Vagina (tissue), 2 donors: ENCODE data around the gene KCNIP4. TPM values are rescaled to one million over a fixed set of nuclear protein-coding genes. Genes with fewer than 3 reads are reported as not detected.

Experiments used
- DNase-seq, 2 donors: peaks; one replicate each; pipeline ENCODE4 v3.0.0-alpha.2; 2017; ENCODE audit errors: extremely low spot score in 2 of 2
- H3K27ac ChIP-seq: fragments of 200-600 bp; sonication (generic); one replicate; pipeline ENCODE4 v1.5.1; 2019
- H3K27me3 ChIP-seq: fragments of 200-600 bp; sonication (generic); one replicate; pipeline ENCODE4 v1.5.1; 2019
- H3K36me3 ChIP-seq, 2 donors: fragments of 200-600 bp; sonication (generic); one replicate each; pipeline ENCODE4 v1.5.1; 2017 to 2019
- H3K4me1 ChIP-seq: fragments of 200-600 bp; sonication (generic); one replicate; pipeline ENCODE4 v1.5.1; 2019
- H3K4me3 ChIP-seq, 2 donors: fragments of 200-600 bp; sonication (generic); 1 replicate in 1 of 2; 2 replicates in 1 of 2; pipeline ENCODE4 v1.5.1; 2016 to 2019
- H3K9me3 ChIP-seq: fragments of 200-600 bp; sonication (generic); one replicate; pipeline ENCODE4 v1.5.1; 2019
- CTCF ChIP-seq, 3 experiments: fragments of 450-650 bp in 2 of 3; fragments of 200-600 bp in 1 of 3; sonication (generic) in 1 of 3; IDR thresholded peaks; one replicate each; pipeline ENCODE4 v1.5.1; 2017 to 2019; ENCODE audit warnings: antibody characterized with exemption in 3 of 3, mild to moderate bottlenecking in 2 of 3, moderate library complexity in 2 of 3
- POLR2A ChIP-seq, 2 donors: fragments of 450-650 bp; IDR thresholded peaks; one replicate each; pipeline ENCODE4 v1.6.1; 2017; ENCODE audit warnings: antibody characterized with exemption in 2 of 2, mild to moderate bottlenecking in 2 of 2, moderate library complexity in 2 of 2
- POLR2AphosphoS5 ChIP-seq, 2 donors: sonication (generic); formaldehyde crosslinking; IDR thresholded peaks; one replicate each; pipeline ENCODE4 v1.9.0; 2017; ENCODE audit warnings: antibody characterized with exemption in 2 of 2, mild to moderate bottlenecking in 2 of 2, low read depth in 1 of 2; ENCODE audit not compliant: insufficient read depth in 1 of 2
- intact Hi-C: fragments of 100-400 bp; cut with DNase I; formaldehyde crosslinking; loops from one replicate; pipeline ENCODE4 v1.15.1; 2023
- total RNA-seq: library from RNA; depleted of rRNA; stranded (reverse); fragments of >200 nt; gene quantifications from one replicate; pipeline ENCODE4 v1.2.3, GENCODE V29; 2016

The KCNIP4 gene
- total RNA-seq, 1 donor from 2014 or later = not detected

GRCh38 chr4:21420166-21420565 lies 528.4 kb downstream of the KCNIP4 start:
- H3K9me3 ChIP-seq = no peaks in the 10 kb centered on the region
- DNase-seq = no peak
- H3K27me3 ChIP-seq = no peaks in the 10 kb centered on the region
- TF ChIP-seq CTCF (IDR thresholded peaks at IDR 0.05) (no peak), POLR2A (IDR thresholded peaks at IDR 0.05) (no peak), POLR2AphosphoS5 (IDR thresholded peaks at IDR 0.05; ENCODE audit: insufficient read depth in 1 of 2, low read depth in 1 of 2) (no peak)
- H3K4me1 ChIP-seq = no peaks in the 10 kb centered on the region
- intact Hi-C loops = no loop called here
- no peak overlapping the region for H3K27ac ChIP-seq
- no peak overlapping the region for H3K4me3 ChIP-seq
- no peaks in the 10 kb centered on the region for H3K36me3 ChIP-seq

GRCh38 chr4:21415728-21416127 lies 532.8 kb downstream of the KCNIP4 start:
- Histone ChIP-seq H3K27ac (no peak overlapping the region), H3K4me1 (no peaks in the 10 kb centered on the region), H3K36me3 (no peaks in the 10 kb centered on the region), H3K9me3 (no peaks in the 10 kb centered on the region), H3K27me3 (no peaks in the 10 kb centered on the region), H3K4me3 (no peak overlapping the region)
- intact Hi-C loops = no loop called here
- TF ChIP-seq POLR2AphosphoS5 (IDR thresholded peaks at IDR 0.05; ENCODE audit: insufficient read depth in 1 of 2, low read depth in 1 of 2) (no peak), POLR2A (IDR thresholded peaks at IDR 0.05) (no peak), CTCF (IDR thresholded peaks at IDR 0.05) (no peak)
- DNase-seq = no peak

- Histone ChIP-seq H3K4me1 (no peaks in the 10 kb centered on the region), H3K4me3 (no peak overlapping the region), H3K27ac (no peak overlapping the region), H3K36me3 (no peaks in the 10 kb centered on the region), H3K27me3 (no peaks in the 10 kb centered on the region), H3K9me3 (no peaks in the 10 kb centered on the region)
- no peak for TF ChIP-seq CTCF (IDR thresholded peaks at IDR 0.05)
- no peak for DNase-seq
- intact Hi-C loops = no loop called here
These were observed 534.7 kb downstream of the KCNIP4 start for GRCh38 chr4:21413807-21414370.

- Histone ChIP-seq H3K27me3 (no peaks in the 10 kb centered on the region), H3K9me3 (no peaks in the 10 kb centered on the region), H3K4me1 (no peaks in the 10 kb centered on the region), H3K4me3 (no peak overlapping the region), H3K36me3 (no peaks in the 10 kb centered on the region), H3K27ac (no peak overlapping the region)
- intact Hi-C loops = no loop called here
- no peak for TF ChIP-seq POLR2AphosphoS5 (IDR thresholded peaks at IDR 0.05; ENCODE audit: insufficient read depth in 1 of 2, low read depth in 1 of 2)
- TF ChIP-seq CTCF (IDR thresholded peaks at IDR 0.05) = no peak
- TF ChIP-seq POLR2A (IDR thresholded peaks at IDR 0.05) = no peak
- DNase-seq = no peak
These were observed 537.5 kb downstream of the KCNIP4 start for GRCh38 chr4:21411086-21411485.

GRCh38 chr4:21410372-21410771 lies 538.2 kb downstream of the KCNIP4 start:
- H3K27me3 ChIP-seq = no peaks in the 10 kb centered on the region
- TF ChIP-seq POLR2AphosphoS5 (IDR thresholded peaks at IDR 0.05; ENCODE audit: insufficient read depth in 1 of 2, low read depth in 1 of 2) (no peak), POLR2A (IDR thresholded peaks at IDR 0.05) (no peak), CTCF (IDR thresholded peaks at IDR 0.05) (no peak)
- H3K27ac ChIP-seq = no peak overlapping the region
- no peaks in the 10 kb centered on the region for H3K4me1 ChIP-seq
- no peaks in the 10 kb centered on the region for H3K36me3 ChIP-seq
- intact Hi-C loops = no loop called here
- DNase-seq = no peak
- no peaks in the 10 kb centered on the region for H3K9me3 ChIP-seq
- no peak overlapping the region for H3K4me3 ChIP-seq
